ENCODE data around the gene CCDC59. TPM values are rescaled to one million over a fixed set of nuclear protein-coding genes. Genes with fewer than 3 reads are reported as not detected.
"Not testable (repeated sequence)": the region's sequence is repeated elsewhere in the genome, so short reads cannot be mapped to it uniquely, and the experiment has no call there.

Gene CCDC59
- total RNA-seq, 1 donor from 2014 or later, result 35.7 TPM

DNA sequence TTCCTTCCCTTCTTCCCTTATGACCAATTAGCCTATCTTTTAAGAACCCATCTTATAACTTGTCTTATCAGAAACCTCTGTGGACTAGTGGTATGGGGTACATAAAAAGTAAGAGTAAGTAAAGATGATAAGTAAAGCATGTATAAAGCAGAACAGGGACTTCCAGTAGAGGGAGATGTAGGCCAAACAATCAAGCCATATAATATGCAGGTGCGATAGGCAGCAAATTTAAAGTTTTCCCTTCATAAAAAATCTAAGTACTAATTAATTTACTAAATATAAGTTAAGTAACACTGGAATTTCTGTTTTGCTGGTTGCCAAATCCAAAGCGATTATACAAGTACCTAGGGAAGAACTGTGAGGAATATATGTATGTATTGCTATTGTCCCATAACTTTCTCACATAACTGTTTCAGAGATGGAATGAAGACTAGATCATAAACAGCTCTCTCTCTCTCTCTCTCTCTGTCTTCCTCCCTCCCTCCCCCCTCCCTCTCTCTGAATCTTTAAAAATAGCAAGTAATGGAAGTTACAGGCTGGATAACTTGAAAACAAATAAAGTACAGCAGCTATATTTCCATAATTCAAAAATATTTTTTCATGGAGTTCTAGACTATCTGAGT lies 25.9 kb upstream of the CCDC59 start:
- Histone ChIP-seq H3K9me3 (no peaks in the 10 kb centered on the region), H3K36me3 (peaks cover 5% of the 10 kb centered on the region), H3K4me3 (no peak overlapping the region), H3K27ac (no peak overlapping the region), H3K27me3 (no peaks in the 10 kb centered on the region), H3K4me1 (no peaks in the 10 kb centered on the region)
- TF ChIP-seq, protein P1, sequence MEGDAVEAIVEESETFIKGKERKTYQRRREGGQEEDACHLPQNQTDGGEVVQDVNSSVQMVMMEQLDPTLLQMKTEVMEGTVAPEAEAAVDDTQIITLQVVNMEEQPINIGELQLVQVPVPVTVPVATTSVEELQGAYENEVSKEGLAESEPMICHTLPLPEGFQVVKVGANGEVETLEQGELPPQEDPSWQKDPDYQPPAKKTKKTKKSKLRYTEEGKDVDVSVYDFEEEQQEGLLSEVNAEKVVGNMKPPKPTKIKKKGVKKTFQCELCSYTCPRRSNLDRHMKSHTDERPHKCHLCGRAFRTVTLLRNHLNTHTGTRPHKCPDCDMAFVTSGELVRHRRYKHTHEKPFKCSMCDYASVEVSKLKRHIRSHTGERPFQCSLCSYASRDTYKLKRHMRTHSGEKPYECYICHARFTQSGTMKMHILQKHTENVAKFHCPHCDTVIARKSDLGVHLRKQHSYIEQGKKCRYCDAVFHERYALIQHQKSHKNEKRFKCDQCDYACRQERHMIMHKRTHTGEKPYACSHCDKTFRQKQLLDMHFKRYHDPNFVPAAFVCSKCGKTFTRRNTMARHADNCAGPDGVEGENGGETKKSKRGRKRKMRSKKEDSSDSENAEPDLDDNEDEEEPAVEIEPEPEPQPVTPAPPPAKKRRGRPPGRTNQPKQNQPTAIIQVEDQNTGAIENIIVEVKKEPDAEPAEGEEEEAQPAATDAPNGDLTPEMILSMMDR (IDR thresholded peaks at IDR 0.05), result peak; percentile 19
- DNase-seq (no peak), ATAC-seq (no peak)
- intact Hi-C loops (cut with DNase I), result no loop called here

DNA sequence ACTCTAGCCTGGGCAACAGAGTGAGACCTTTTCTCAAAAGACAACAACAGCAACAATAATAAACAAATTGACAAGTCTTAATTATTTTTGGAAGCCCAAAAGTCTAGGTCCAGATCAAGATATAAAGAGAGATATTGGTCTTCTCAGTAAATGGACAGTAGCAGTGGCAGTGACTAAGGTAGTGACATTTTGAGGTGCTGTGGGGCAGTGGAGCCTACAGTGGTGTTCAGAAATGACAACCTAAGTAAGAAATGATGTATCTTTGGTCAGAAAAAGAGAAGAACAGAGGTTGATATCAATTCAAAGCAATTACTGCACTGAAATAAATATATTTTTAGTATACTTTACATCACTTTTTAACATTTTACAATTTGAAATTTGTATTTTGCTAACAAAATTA lies 20.8 kb upstream of the CCDC59 start:
- intact Hi-C loops (cut with DNase I), result no loop called here
- no peak overlapping the region for H3K4me3 ChIP-seq

DNA sequence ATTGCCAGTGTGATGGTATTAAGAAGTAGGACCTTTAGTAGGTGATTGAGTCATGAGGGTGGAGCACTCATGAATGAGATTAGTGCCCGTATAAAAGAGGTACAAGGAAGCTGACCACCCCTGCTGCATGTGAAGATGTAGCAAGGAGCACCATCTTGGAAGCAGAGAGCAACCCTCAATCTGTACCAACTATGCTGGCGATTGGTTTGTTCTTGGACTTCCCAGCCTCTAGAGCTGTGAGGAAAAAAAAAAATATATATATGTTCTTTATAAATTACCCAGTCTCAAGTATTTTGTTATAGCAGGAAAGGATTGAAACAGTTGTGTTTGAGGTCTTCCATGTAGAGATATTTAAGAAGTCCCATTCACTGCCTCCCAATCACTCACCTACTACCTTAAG lies 17.0 kb upstream of the CCDC59 start:
- ATAC-seq, result no peak
- no peaks in the 10 kb centered on the region for H3K27me3 ChIP-seq
- H3K4me1 ChIP-seq, result no peaks in the 10 kb centered on the region
- DNase-seq, result no peak
- TF ChIP-seq, protein P1 (IDR thresholded peaks at IDR 0.05), result no peak
- no peak overlapping the region for H3K27ac ChIP-seq
- intact Hi-C loops (cut with DNase I), result no loop called here
- no peaks in the 10 kb centered on the region for H3K9me3 ChIP-seq
- no peak overlapping the region for H3K4me3 ChIP-seq
- no peaks in the 10 kb centered on the region for H3K36me3 ChIP-seq

More for the DNA sequence above, 20.8 kb upstream of the CCDC59 start:
- DNase-seq (no peak), ATAC-seq (no peak)
- TF ChIP-seq, protein P1 (IDR thresholded peaks at IDR 0.05), result no peak
- H3K36me3 ChIP-seq, result no peaks in the 10 kb centered on the region
- H3K27ac ChIP-seq, result no peak overlapping the region
- H3K27me3 ChIP-seq, result no peaks in the 10 kb centered on the region
- H3K9me3 ChIP-seq, result no peaks in the 10 kb centered on the region
- no peaks in the 10 kb centered on the region for H3K4me1 ChIP-seq

DNA sequence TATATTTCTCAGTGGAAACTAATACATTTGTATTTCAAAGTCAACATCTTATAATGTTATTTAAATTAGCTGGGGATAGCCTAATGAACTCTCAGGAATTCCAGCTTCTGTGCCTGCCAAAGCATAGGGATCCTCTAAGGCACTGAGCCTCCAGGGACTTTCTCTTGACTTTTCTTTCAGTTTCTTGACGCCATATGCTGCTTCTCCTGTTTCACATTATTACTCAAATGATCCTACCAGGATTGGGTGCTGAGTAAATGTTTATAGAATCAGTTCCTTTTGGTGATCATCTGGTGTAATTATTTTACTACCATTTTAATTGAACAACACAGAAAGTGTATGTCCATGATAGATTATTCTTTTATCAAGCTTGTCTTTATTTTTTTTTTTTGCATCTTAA lies 8.0 kb upstream of the CCDC59 start:
- no peak overlapping the region for H3K4me3 ChIP-seq
- intact Hi-C loops (cut with DNase I), result no loop called here
- ATAC-seq (no peak), DNase-seq (no peak)
- no peaks in the 10 kb centered on the region for H3K4me1 ChIP-seq
- H3K36me3 ChIP-seq, result no peaks in the 10 kb centered on the region
- no peak overlapping the region for H3K27ac ChIP-seq
- H3K27me3 ChIP-seq, result no peaks in the 10 kb centered on the region
- TF ChIP-seq, protein P1 (IDR thresholded peaks at IDR 0.05), result no peak
- no peaks in the 10 kb centered on the region for H3K9me3 ChIP-seq

DNA sequence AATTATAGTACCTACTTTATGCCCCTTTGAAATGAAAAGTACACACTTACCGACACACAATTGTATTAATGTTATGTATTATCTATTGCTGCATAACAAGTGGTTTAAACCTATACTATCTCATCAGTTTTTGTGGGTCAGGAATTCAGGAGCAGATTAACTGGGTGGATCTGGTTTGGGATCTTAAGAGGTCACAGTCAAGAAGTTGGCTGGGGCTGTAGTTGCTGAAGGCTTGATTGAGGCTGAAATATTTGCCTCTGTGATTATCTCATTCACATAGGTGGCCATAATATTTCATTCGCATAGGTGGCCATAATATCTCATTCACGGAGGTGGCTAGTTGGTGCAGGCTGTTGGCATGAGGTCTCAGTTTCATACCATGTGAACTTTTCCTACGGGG lies 5.8 kb upstream of the CCDC59 start:
- Histone ChIP-seq H3K36me3 (no peaks in the 10 kb centered on the region), H3K27ac (no peak overlapping the region), H3K4me3 (no peak overlapping the region), H3K27me3 (no peaks in the 10 kb centered on the region), H3K4me1 (peaks cover 15% of the 10 kb centered on the region), H3K9me3 (no peaks in the 10 kb centered on the region)
- intact Hi-C loops (cut with DNase I), result no loop called here
- DNase-seq (no peak), ATAC-seq (no peak)
- TF ChIP-seq, protein P1 (IDR thresholded peaks at IDR 0.05), result no peak

DNA sequence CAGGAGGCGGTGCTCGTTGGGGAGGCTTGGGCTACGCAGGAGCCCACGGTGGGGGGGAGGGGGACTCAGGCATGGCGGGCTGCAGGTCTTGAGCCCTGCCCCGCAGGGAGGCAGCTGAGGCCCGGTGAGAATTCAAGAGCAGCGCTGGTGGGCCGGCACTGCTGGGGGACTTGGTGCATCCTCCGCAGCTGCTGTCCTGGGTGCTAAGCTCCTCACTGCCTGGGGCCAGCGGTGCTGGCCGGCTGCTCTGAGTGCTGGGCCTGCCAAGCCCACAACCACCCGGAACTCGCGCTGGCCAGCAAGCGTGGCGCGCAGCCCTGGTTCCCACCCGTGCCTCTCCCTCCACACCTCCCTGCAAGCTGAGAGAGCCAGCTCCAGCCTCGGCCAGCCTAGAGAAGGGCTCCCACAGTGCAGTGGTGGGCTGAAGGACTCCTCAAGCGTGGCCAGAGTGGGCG lies 3.3 kb upstream of the CCDC59 start:
- peak; percentile 58 for DNase-seq
- intact Hi-C loops (cut with DNase I), result no loop called here
- ATAC-seq, result no peak
- peaks cover 3% of the 10 kb centered on the region for H3K36me3 ChIP-seq
- no peak overlapping the region for H3K27ac ChIP-seq
- peaks cover 27% of the 10 kb centered on the region for H3K4me1 ChIP-seq
- H3K27me3 ChIP-seq, result no peaks in the 10 kb centered on the region
- H3K9me3 ChIP-seq, result no peaks in the 10 kb centered on the region
- TF ChIP-seq, protein P1 (IDR thresholded peaks at IDR 0.05), result no peak
- no peak overlapping the region for H3K4me3 ChIP-seq

DNA sequence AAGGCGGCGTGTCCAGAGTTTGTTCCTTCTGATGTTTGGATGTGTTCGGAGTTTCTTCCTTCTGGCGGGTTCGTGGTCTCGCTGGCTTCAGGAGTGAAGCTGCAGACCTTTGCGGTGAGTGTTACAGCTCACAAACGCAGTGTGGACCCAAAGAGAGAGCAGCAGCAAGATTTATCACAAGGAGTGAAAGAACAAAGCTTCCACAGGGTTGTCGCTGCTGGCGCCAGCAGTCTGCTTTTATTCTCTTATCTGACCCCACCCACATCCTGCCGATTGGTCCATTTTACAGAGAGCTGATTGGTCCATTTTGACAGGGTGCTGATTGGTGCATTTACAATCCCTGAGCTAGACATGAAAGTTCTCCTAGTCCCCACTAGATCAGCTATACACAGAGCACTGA lies 2.6 kb upstream of the CCDC59 start:
- DNase-seq; H3K4me3 ChIP-seq; H3K27ac ChIP-seq; H3K36me3 ChIP-seq; H3K9me3 ChIP-seq; ATAC-seq; intact Hi-C loops (cut with DNase I); H3K27me3 ChIP-seq: not testable (repeated sequence)
- H3K4me1 ChIP-seq, result peaks cover 34% of the 10 kb centered on the region

Data from upper lobe of right lung (tissue), 1 donor.